NCI-H1417 treated with DMSO at 0.1 percent for 48 hours (cell line): Measurements from ENCODE around the gene HEPACAM2.

Experiments
- DNase-seq: peaks from one replicate; lab custom pipeline; 2025; lab: John Stamatoyannopoulos, UW

Gene HEPACAM2

GRCh38 chr7:93202594-93203250, 23.5 kb downstream of the HEPACAM2 start:
- DNase-seq: no peak

- DNase-seq: no peak
Observed at GRCh38 chr7:93198472-93198871, 27.8 kb downstream of the HEPACAM2 start.

- DNase-seq: no peak
Observed at GRCh38 chr7:93196336-93196735, 29.9 kb downstream of the HEPACAM2 start.

GRCh38 chr7:93194386-93194785, 31.9 kb downstream of the HEPACAM2 start:
- DNase-seq: no peak

GRCh38 chr7:93188870-93189634, 37.2 kb downstream of the HEPACAM2 start:
- no peak for DNase-seq

GRCh38 chr7:93185303-93186027, 40.8 kb downstream of the HEPACAM2 start:
- no peak for DNase-seq

- DNase-seq: no peak
Observed at GRCh38 chr7:93179173-93179572, 47.1 kb downstream of the HEPACAM2 start.

GRCh38 chr7:93178213-93178612, 48.1 kb downstream of the HEPACAM2 start:
- DNase-seq: peak; percentile 16

GRCh38 chr7:93176992-93177580, 49.2 kb downstream of the HEPACAM2 start:
- DNase-seq: no peak

- DNase-seq: no peak
Observed at GRCh38 chr7:93175219-93175618, 51.0 kb downstream of the HEPACAM2 start.

GRCh38 chr7:93172683-93173082, 53.6 kb downstream of the HEPACAM2 start:
- no peak for DNase-seq

GRCh38 chr7:93171606-93172226, 54.6 kb downstream of the HEPACAM2 start:
- DNase-seq: no peak

- DNase-seq: no peak
Observed at GRCh38 chr7:93165447-93165846, 60.8 kb downstream of the HEPACAM2 start.

GRCh38 chr7:93164766-93165165, 61.5 kb downstream of the HEPACAM2 start:
- DNase-seq: no peak

- no peak for DNase-seq
Observed at GRCh38 chr7:93161181-93161762, 65.0 kb downstream of the HEPACAM2 start.

- no peak for DNase-seq
Observed at GRCh38 chr7:93160410-93160809, 65.9 kb downstream of the HEPACAM2 start.

- DNase-seq: no peak
Observed at GRCh38 chr7:93159490-93159889, 66.8 kb downstream of the HEPACAM2 start.

- no peak for DNase-seq
Observed at GRCh38 chr7:93156884-93157283, 69.4 kb downstream of the HEPACAM2 start.

- DNase-seq: no peak
Observed at GRCh38 chr7:93150200-93150835, 76.0 kb downstream of the HEPACAM2 start.

GRCh38 chr7:93148727-93149126, 77.5 kb downstream of the HEPACAM2 start:
- DNase-seq: no peak

GRCh38 chr7:93148144-93148543, 78.1 kb downstream of the HEPACAM2 start, which contains the start of gene SAMD9L:
Gene SAMD9L, minus strand, starts transcription at chr7:93148385. Its CDS starts 12,414 bp downstream, at chr7:93135971.
- DNase-seq: no peak
